ENCODE measurements around the gene SEC14L2. TPM values are rescaled to one million over a fixed set of nuclear protein-coding genes. Genes with fewer than 3 reads are reported as not detected.

SEC14L2 gene
- total and polyA plus RNA-seq, 4 donors, result 6.5 to 110 (median 49.6) TPM

DNA sequence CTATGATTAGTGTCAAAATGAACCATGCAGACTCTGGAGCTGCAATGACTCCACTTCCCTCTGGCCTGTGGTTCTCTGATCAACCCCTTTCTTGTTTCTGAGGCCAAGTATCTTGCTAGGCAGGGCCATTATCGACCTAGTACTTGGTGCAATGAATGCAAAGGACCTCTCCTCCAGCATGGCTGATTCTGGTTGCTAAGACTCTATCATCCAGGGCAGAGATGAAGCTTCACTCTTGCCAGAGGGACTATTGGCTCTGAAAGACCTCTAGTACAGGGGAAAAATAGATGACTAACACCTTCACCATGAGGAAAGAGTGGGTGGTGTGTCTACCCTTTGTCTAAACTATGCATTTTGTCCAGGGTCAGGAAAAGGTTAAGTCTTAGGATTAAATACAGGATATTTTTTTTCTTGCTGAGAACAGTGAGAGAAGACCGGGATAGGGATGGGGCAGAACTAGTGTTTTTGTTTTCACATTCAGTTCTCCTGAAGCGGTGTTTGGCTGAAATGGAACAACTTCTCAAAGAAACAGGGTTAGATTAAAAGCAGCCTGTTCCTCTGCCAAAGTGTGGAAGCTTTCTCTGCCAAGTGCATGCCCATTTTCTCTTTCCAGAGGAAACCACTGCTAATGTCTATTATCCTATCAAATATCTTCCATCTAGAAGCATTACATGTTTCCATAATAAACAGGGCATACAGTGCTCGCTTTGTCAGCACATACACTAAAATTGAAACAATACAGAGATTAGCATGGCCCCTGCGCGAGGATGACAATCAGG, 23.7 kb downstream of the SEC14L2 start:
- Histone ChIP-seq H3K27me3 (ENCODE audit: control insufficient read depth in 4 of 4, insufficient read depth in 4 of 4, low read length in 3 of 4) (no peaks in the 10 kb centered on the region), H3K4me3 (ENCODE audit: low read depth in 1 of 3, low read length in 3 of 3) (no peak overlapping the region), H3K36me3 (ENCODE audit: control insufficient read depth in 4 of 4, insufficient read depth in 3 of 4, low read depth in 1 of 4, low read length in 3 of 4) (peaks cover 0 to 37% (median 12%) of the 10 kb centered on the region in 4 donors), H3K4me1 (ENCODE audit: control insufficient read depth in 4 of 4, insufficient read depth in 4 of 4, low read length in 3 of 4) (peaks cover 23 to 91% (median 82%) of the 10 kb centered on the region in 4 donors), H3K27ac (ENCODE audit: low read depth in 1 of 2, low read length in 2 of 2) (peak overlapping the region; percentile 97 to 99), H3K9ac (ENCODE audit: low read depth in 1 of 2, low read length in 2 of 2) (peak overlapping the region in 1 of 2 donors; percentile 9), H3K9me3 (ENCODE audit: control insufficient read depth in 4 of 4, low read length in 3 of 4) (no peaks in the 10 kb centered on the region)
- TF ChIP-seq NR2F2 (IDR thresholded peaks at IDR 0.05), result no peak
- TF ChIP-seq CTCF (IDR thresholded peaks at IDR 0.05; ENCODE audit: low read depth, low read length, missing input control), result no peak
- TF ChIP-seq FOXA1 (IDR thresholded peaks at IDR 0.05), result no peak
- no peak for TF ChIP-seq SP1 (IDR thresholded peaks at IDR 0.05)
- TF ChIP-seq, protein P1, sequence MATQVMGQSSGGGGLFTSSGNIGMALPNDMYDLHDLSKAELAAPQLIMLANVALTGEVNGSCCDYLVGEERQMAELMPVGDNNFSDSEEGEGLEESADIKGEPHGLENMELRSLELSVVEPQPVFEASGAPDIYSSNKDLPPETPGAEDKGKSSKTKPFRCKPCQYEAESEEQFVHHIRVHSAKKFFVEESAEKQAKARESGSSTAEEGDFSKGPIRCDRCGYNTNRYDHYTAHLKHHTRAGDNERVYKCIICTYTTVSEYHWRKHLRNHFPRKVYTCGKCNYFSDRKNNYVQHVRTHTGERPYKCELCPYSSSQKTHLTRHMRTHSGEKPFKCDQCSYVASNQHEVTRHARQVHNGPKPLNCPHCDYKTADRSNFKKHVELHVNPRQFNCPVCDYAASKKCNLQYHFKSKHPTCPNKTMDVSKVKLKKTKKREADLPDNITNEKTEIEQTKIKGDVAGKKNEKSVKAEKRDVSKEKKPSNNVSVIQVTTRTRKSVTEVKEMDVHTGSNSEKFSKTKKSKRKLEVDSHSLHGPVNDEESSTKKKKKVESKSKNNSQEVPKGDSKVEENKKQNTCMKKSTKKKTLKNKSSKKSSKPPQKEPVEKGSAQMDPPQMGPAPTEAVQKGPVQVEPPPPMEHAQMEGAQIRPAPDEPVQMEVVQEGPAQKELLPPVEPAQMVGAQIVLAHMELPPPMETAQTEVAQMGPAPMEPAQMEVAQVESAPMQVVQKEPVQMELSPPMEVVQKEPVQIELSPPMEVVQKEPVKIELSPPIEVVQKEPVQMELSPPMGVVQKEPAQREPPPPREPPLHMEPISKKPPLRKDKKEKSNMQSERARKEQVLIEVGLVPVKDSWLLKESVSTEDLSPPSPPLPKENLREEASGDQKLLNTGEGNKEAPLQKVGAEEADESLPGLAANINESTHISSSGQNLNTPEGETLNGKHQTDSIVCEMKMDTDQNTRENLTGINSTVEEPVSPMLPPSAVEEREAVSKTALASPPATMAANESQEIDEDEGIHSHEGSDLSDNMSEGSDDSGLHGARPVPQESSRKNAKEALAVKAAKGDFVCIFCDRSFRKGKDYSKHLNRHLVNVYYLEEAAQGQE (IDR thresholded peaks at IDR 0.05), result no peak
- TF ChIP-seq EGR1 (IDR thresholded peaks at IDR 0.05; ENCODE audit: low read depth in 2 of 2), result no peak
- no peak for TF ChIP-seq HNF4A (conservative IDR thresholded peaks at IDR 0.05)
- TF ChIP-seq ZBTB33 (IDR thresholded peaks at IDR 0.05), result no peak
- no peak for TF ChIP-seq TAF1 (conservative IDR thresholded peaks at IDR 0.05)
- TF ChIP-seq ATF3 (IDR thresholded peaks at IDR 0.05), result no peak
- TF ChIP-seq RAD21 (IDR thresholded peaks at IDR 0.05), result no peak
- no peak for TF ChIP-seq FOXA2 (IDR thresholded peaks at IDR 0.05)
- no peak for TF ChIP-seq JUND (IDR thresholded peaks at IDR 0.05)
- TF ChIP-seq MAX (IDR thresholded peaks at IDR 0.05), result no peak
- no peak for TF ChIP-seq RXRA (IDR thresholded peaks at IDR 0.05)
- TF ChIP-seq GABPA (IDR thresholded peaks at IDR 0.05 in 1 of 2, conservative IDR thresholded peaks at IDR 0.05 in 1 of 2), result no peak
- 41% methylated on average over 6 of the region's 6 CpGs for WGBS
- DNase-seq (ENCODE audit: low spot score), result no peak
